RCC 7860 (cell line): ENCODE results near the gene GPR137C.
A peak's percentile ranks its signal among the peaks of the same experiment; 100 is the strongest.

Source experiments
- DNase-seq: peaks from one replicate; pipeline ENCODE4 v3.0.0-alpha.2; 2015; ENCODE audit warnings: low spot score
- FAIRE-seq: peaks from 2 replicates; lab custom pipeline; 2012; peaks lifted over from hg19 to GRCh38; lab: Jason Lieb, UNC

Gene GPR137C

DNA sequence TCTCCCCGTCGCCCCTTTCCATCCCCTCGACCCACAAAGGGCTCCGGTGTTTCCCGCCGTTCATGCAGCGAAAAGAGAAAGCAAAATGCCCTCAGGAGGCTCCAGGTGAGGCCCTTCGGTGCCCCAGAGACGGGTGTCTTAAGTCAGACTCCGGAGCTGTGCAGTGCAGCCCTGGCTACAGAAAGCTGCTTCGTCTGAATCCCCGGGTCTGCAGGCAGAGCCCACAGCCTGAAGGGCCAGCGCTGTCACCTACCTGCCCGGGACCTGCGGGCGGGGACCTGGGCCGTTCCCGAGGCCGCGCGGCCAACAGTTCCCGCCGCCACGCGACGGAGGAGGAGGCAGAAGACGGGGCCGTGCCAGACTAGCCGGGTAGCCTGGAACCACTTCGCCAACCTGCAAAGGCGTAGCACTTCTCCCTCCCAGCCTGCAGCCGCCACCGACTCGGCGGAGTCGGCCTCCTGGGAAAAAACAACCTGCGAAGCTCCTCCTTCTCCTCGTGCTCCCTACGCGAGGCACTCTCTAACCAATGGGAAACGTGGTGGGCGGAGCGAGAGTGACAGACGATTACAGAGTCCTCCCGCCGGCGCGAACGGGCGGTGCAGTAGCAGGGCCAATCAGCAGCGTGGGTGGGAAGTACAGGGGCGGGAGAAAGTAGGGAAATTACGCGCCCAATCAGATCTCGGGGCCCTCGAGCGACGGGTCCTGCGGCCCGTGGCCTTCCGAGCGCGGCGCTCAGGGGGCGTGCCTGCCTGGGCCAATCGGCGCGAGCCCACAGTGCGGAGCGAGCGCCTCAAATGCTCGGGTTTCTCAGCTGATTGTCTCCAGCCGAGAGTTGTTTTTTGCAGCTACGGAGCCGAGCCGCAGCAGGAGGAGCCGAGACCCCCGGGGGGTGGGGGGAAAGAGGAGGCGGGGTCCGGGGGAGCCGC, at the start of gene GPR137C, which contains the start of gene TXNDC16:
Gene GPR137C, plus strand, starts transcription at position 774 of the 926 bp plus-strand sequence. CDS start 312 bp downstream, outside the sequence.
Gene TXNDC16, minus strand, starts transcription at position 443 of the 926 bp plus-strand sequence. CDS start 8,948 bp downstream, outside the sequence.
- DNase-seq (peak; percentile 90), FAIRE-seq (peak; percentile 83)

DNA sequence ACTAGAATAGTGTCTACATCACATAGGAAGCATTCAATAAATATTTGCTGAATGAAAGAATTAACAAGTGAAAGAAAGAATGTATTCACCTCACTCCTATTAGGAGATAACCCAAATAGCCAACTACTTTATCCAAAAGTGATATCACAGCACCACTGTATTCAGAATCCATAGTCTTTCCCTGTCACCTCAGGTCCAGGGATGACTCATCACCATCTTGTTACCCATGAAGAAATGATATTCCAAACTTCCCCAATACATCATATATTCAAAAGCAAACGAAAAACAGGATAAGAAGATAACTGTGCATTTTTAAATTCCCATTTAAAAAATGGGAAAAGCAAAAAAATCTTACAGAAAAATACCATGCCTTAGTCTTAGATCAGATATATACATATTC, 39.4 kb upstream of the GPR137C start:
- no peak for DNase-seq
- no peak for FAIRE-seq

DNA sequence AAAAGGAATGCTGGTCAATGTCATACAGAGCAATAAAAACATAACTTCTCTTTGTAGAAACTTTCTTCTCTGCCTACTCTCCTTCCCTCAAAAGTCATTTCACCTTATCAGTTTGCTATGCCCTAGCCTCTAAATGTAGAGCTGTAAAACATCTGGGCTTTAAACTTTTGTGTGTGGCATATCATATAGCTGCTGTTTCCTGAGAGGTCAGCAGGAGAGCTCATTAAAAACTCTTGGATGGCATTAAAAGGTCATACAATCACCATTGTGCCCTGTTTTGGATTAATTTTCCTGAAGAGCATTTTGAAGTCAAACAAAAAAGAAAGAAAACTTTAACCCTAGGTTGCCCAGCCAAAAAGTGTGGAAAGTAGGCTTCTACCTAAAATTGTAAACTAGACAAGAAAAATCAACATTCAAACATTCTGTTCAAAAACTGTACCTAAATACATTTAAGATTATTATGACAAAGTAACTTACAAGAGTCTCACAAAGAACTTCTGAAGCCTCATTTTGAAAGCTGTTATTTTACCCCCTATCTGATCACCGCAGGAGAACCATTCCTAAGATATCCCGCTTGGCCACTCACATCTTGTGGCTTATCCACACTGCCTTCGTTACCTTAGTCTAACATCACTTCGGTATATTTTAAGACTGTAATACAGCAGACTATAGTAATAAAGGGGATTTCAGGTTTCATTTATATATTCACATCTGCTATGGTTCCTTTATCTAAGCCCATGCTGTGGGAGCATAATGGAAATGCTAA, 38.4 kb upstream of the GPR137C start:
- DNase-seq (no peak), FAIRE-seq (no peak)

- no peak for FAIRE-seq
- no peak for DNase-seq
Observed at GRCh38 chr14:52522033-52522432, 30.6 kb upstream of the GPR137C start.

- DNase-seq = no peak
- no peak for FAIRE-seq
Observed at GRCh38 chr14:52522581-52523345, 29.9 kb upstream of the GPR137C start.

- FAIRE-seq (no peak), DNase-seq (no peak)
Observed at GRCh38 chr14:52527052-52527451, 25.6 kb upstream of the GPR137C start.

DNA sequence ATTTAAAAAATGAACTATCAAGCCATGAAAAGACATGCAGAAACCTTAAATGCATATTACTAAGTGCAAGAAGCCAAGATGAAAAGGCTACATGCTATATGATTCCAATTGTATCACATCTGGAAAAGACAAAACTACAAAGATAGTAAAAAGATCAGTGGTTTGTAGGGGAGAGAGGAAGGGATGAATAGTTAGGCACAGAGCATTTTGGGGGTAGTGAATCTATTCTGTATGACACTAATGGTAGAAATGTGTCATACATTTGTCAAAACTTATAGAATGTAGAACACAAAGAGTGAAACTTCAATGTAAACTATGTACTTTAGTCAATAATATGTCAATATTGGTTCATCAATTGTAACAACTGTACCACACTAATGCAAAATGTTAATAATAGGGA, 21.2 kb upstream of the GPR137C start:
- DNase-seq (no peak), FAIRE-seq (no peak)

GRCh38 chr14:52536269-52536668, 16.4 kb upstream of the GPR137C start:
- no peak for FAIRE-seq

DNA sequence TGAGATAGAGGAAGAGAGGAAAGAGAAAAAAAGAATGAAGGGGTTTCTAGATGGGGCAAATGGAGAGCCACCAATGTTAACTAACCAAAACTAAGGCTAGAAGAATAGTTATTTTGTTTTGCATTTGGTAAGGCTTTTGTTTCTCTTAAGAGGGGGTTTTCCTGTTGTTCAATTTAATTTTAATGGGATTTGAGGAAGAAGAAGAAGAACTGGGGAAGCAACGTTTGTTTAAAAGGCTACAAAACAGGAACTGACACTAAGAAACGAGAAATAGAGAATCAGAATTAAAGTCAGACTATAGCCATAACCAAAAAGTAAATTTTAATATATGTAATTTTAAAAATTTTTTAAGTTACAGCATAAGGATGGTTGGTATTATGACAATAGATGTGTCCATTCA, 14.0 kb upstream of the GPR137C start:
- FAIRE-seq (no peak), DNase-seq (no peak)

More at GRCh38 chr14:52536269-52536668, 16.4 kb upstream of the GPR137C start:
- DNase-seq = no peak

DNA sequence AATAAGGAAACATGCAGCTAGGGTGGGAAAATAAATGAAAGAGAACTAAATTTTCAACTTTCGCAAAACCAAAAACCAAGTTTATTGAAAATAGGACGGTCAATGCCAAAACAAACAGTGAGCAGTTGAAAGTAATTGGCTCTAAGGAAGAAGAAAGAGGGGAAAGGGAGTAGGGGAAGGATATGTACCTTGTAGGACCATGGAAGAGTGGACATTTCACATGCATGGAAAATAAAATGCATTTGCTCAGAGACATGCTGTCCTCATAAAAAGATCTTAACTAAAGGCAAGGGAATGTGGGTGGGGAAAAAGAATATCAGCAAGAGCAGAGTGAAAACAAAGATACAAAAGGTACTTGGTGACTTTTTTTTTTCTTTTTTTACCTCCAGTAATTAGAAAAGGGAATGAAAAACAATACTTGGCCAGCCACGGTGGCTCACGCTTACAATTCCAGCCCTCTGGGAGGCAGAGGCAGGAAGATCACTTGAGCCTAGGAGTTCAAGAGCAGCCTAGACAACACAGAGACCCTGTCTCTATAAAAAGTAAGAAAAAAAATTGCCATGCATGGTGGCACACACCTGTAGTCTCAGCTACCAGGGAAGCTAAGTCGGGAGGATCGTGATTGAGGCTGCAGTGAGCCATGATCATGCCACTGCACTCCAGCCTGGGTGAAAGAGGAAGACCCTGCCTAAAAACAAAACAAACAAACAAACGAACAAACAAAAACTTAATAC, 6.9 kb upstream of the GPR137C start:
- DNase-seq = no peak
- FAIRE-seq = no peak

DNA sequence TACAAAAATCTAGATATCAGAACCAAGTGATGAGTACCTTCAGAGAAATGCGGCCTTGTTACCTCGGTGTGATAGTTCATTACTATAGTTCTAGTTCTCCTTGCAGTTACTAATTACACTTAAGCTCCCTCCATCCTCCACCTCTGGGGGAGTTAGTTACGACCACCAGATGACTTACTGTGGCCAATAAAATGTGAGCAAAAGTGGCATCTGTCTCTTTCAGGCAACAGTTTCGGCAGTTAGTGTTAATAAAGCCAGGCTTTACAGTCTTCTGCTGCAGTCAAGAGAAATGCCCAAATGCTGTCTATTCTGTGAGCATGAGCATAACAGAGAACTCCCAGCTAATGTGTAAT, 6.3 kb upstream of the GPR137C start:
- DNase-seq (no peak), FAIRE-seq (no peak)

DNA sequence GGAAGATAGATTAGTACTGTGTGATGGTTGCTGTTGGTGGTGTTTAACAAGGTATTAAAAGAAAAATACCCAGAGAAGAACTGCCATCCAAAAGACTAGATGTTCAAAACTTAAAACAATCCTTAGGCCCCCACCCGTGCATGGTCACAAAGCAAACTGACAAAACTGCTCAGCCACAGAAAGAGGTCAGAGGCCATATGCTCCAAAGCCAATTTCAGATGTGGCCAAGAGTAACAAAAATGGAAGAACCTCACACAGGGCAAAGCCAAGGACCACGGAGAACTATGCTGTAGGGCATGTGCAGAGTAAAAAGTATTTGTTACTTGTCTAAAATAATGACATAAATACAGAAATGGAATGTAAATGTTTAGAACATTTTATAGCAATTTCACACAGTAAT, 5.6 kb upstream of the GPR137C start:
- no peak for FAIRE-seq

GRCh38 chr14:52547526-52547925, 5.1 kb upstream of the GPR137C start:
- no peak for FAIRE-seq
- no peak for DNase-seq

More for the DNA sequence above, 5.6 kb upstream of the GPR137C start:
- no peak for DNase-seq

- no peak for FAIRE-seq
- DNase-seq = no peak
Observed at GRCh38 chr14:52550661-52551060, 2.0 kb upstream of the GPR137C start.

- no peak for FAIRE-seq
- no peak for DNase-seq
Observed at GRCh38 chr14:52551205-52551604, 1.4 kb upstream of the GPR137C start.

DNA sequence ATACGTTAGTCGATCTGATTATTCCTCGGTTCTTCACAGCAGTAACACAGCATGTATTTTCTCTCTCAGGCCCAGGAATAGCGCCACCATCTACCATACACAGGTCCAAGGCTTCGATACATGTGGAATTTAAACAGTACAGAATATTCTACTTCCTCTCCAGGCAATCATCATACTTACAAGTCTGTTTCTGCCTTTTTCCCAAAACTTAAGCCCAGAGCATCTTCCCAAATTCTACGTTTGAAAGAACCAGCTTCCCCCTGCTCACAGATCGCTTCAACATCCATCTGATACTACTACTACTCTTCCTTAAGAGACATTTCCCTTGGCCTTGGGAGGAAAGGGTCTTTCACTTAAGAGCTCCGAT, 957 bp upstream of the GPR137C start:
- FAIRE-seq (no peak), DNase-seq (no peak)

- DNase-seq = no peak
- FAIRE-seq = no peak
Observed at GRCh38 chr14:52553002-52553670, 500 bp downstream of the GPR137C start.

- FAIRE-seq (no peak), DNase-seq (peak; percentile 52)
Observed at GRCh38 chr14:52553671-52554575, 1.3 kb downstream of the GPR137C start.

DNA sequence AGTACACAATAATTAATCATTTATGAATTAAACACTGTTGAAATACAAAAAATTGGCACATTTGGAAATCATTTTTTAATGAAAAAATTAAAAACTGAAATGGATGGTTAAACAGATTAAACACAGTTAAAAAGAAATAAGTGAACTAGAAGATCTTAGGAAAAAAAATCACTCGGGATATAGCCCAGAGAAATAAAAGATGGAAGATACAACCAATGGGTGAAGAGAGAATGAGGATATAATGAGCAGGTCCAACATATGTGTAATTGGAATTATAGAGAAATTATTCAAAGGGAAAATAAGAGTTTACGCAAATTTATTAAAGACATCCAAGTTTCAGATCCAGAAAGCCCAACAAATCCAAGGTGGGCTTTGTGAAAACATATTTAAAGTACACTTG, 6.1 kb downstream of the GPR137C start:
- FAIRE-seq = no peak
- DNase-seq = no peak
